Measurements from ENCODE around the gene RLN3.

GRCh38 chr19:14048443-14049153 is 20.6 kb downstream of the RLN3 start:
- TF ChIP-seq, protein P1, sequence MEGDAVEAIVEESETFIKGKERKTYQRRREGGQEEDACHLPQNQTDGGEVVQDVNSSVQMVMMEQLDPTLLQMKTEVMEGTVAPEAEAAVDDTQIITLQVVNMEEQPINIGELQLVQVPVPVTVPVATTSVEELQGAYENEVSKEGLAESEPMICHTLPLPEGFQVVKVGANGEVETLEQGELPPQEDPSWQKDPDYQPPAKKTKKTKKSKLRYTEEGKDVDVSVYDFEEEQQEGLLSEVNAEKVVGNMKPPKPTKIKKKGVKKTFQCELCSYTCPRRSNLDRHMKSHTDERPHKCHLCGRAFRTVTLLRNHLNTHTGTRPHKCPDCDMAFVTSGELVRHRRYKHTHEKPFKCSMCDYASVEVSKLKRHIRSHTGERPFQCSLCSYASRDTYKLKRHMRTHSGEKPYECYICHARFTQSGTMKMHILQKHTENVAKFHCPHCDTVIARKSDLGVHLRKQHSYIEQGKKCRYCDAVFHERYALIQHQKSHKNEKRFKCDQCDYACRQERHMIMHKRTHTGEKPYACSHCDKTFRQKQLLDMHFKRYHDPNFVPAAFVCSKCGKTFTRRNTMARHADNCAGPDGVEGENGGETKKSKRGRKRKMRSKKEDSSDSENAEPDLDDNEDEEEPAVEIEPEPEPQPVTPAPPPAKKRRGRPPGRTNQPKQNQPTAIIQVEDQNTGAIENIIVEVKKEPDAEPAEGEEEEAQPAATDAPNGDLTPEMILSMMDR (IDR thresholded peaks at IDR 0.05; ENCODE audit: low read depth, low read length), result peak; percentile 97
- TF ChIP-seq POLR2A (IDR thresholded peaks at IDR 0.05; ENCODE audit: extremely low read depth, insufficient read length) (no peak), MAX (IDR thresholded peaks at IDR 0.05; ENCODE audit: low read depth, low read length) (no peak)

Data from NB4 (cell line).